ENCODE measurements around the gene LGR4. TPM values are rescaled to one million over a fixed set of nuclear protein-coding genes. Genes with fewer than 3 reads are reported as not detected.
"Not testable (repeated sequence)": the region's sequence is repeated elsewhere in the genome, so short reads cannot be mapped to it uniquely, and the experiment has no call there.

Gene LGR4
- total RNA-seq, 5 donors from 2014 or later (not counting 1 experiment from before 2014, with no cell fraction given) = 0.68 to 2.4 (median 1.2) TPM

GRCh38 chr11:27350511-27350910, 122.1 kb downstream of the LGR4 start:
- H3K27me3 Mint-ChIP-seq = no peaks in the 10 kb centered on the region

GRCh38 chr11:27349919-27350318, 122.7 kb downstream of the LGR4 start:
- H3K9me3 Mint-ChIP-seq = no peaks in the 10 kb centered on the region
- Histone ChIP-seq H3K36me3 (ENCODE audit: control insufficient read depth in 2 of 2, extremely low read depth in 1 of 2, insufficient read depth in 1 of 2, low read length in 1 of 2) (no peaks in the 10 kb centered on the region), H3K4me3 (ENCODE audit: control insufficient read depth in 1 of 2, extremely low read depth in 1 of 2, low read length in 1 of 2) (no peak overlapping the region), H3K4me1 (ENCODE audit: control insufficient read depth in 1 of 2, extremely low read depth in 1 of 2, insufficient read depth in 2 of 2, low read length in 2 of 2) (no peaks in the 10 kb centered on the region), H3K27me3 (replicated peaks in 1 of 2; ENCODE audit: control insufficient read depth in 2 of 2, extremely low read depth in 1 of 2, insufficient read depth in 2 of 2, low read length in 1 of 2) (no peaks in the 10 kb centered on the region), H3K27ac (ENCODE audit: low read length) (no peak overlapping the region), H3K9me3 (no peaks in the 10 kb centered on the region)
- no peak overlapping the region for H3K4me3 Mint-ChIP-seq
- H3K27ac Mint-ChIP-seq = no peak overlapping the region
- peaks cover 17% of the 10 kb centered on the region for H3K36me3 Mint-ChIP-seq
- ATAC-seq (replicated peaks in 1 of 4) = no peak
- H3K4me1 Mint-ChIP-seq = no peaks in the 10 kb centered on the region
- 93% methylated on average over 2 of the region's 2 CpGs for WGBS (ENCODE audit: insufficient coverage)
- POLR2A ChIA-PET = no interaction called here
- CTCF ChIA-PET = no interaction called here
- no peak for DNase-seq
- no peaks in the 10 kb centered on the region for H3K27me3 Mint-ChIP-seq

More at GRCh38 chr11:27350511-27350910, 122.1 kb downstream of the LGR4 start:
- Histone ChIP-seq H3K27me3 (replicated peaks in 1 of 2; ENCODE audit: control insufficient read depth in 2 of 2, extremely low read depth in 1 of 2, insufficient read depth in 2 of 2, low read length in 1 of 2) (no peaks in the 10 kb centered on the region), H3K9me3 (no peaks in the 10 kb centered on the region), H3K36me3 (ENCODE audit: control insufficient read depth in 2 of 2, extremely low read depth in 1 of 2, insufficient read depth in 1 of 2, low read length in 1 of 2) (no peaks in the 10 kb centered on the region), H3K4me3 (ENCODE audit: control insufficient read depth in 1 of 2, extremely low read depth in 1 of 2, low read length in 1 of 2) (no peak overlapping the region), H3K4me1 (ENCODE audit: control insufficient read depth in 1 of 2, extremely low read depth in 1 of 2, insufficient read depth in 2 of 2, low read length in 2 of 2) (no peaks in the 10 kb centered on the region), H3K27ac (ENCODE audit: low read length) (no peak overlapping the region)
- Mint-ChIP-seq H3K27ac (no peak overlapping the region), H3K9me3 (no peaks in the 10 kb centered on the region), H3K4me1 (no peaks in the 10 kb centered on the region), H3K36me3 (peaks cover 17% of the 10 kb centered on the region), H3K4me3 (no peak overlapping the region)
- no peak for ATAC-seq (replicated peaks in 1 of 4)
- DNase-seq = no peak
- POLR2A ChIA-PET = no interaction called here
- CTCF ChIA-PET = no interaction called here

- H3K4me3 ChIP-seq (ENCODE audit: control insufficient read depth in 1 of 2, extremely low read depth in 1 of 2, low read length in 1 of 2) = no peak overlapping the region
- H3K4me1 Mint-ChIP-seq = no peaks in the 10 kb centered on the region
- WGBS (ENCODE audit: insufficient coverage) = no CpG with 5 or more reads among the region's 3 CpGs
- ATAC-seq (replicated peaks in 1 of 4) = no peak
- POLR2A ChIA-PET = no interaction called here
- H3K36me3 Mint-ChIP-seq = peaks cover 20% of the 10 kb centered on the region
- H3K27me3 Mint-ChIP-seq = no peaks in the 10 kb centered on the region
- no peaks in the 10 kb centered on the region for H3K27me3 ChIP-seq (replicated peaks in 1 of 2; ENCODE audit: control insufficient read depth in 2 of 2, extremely low read depth in 1 of 2, insufficient read depth in 2 of 2, low read length in 1 of 2)
- H3K36me3 ChIP-seq (ENCODE audit: control insufficient read depth in 2 of 2, extremely low read depth in 1 of 2, insufficient read depth in 1 of 2, low read length in 1 of 2) = no peaks in the 10 kb centered on the region
- H3K9me3 Mint-ChIP-seq = no peaks in the 10 kb centered on the region
- H3K27ac ChIP-seq (ENCODE audit: low read length) = no peak overlapping the region
- no peak overlapping the region for H3K4me3 Mint-ChIP-seq
- CTCF ChIA-PET = no interaction called here
- H3K4me1 ChIP-seq (ENCODE audit: control insufficient read depth in 1 of 2, extremely low read depth in 1 of 2, insufficient read depth in 2 of 2, low read length in 2 of 2) = no peaks in the 10 kb centered on the region
- no peak overlapping the region for H3K27ac Mint-ChIP-seq
- H3K9me3 ChIP-seq = no peaks in the 10 kb centered on the region
- DNase-seq = no peak
Measured at GRCh38 chr11:27348340-27348873, 124.2 kb downstream of the LGR4 start.

- POLR2A ChIA-PET = interaction anchor here in 1 of 2 donors (0.5 kb wide), 1 partner anchor 103 kb away, joined by 5 read pairs; no protein-coding TSS in a partner anchor
- no peaks in the 10 kb centered on the region for H3K36me3 ChIP-seq (ENCODE audit: control insufficient read depth in 2 of 2, extremely low read depth in 1 of 2, insufficient read depth in 1 of 2, low read length in 1 of 2)
- ATAC-seq (replicated peaks in 1 of 4) = no peak
- H3K27me3 ChIP-seq (replicated peaks in 1 of 2; ENCODE audit: control insufficient read depth in 2 of 2, extremely low read depth in 1 of 2, insufficient read depth in 2 of 2, low read length in 1 of 2) = no peaks in the 10 kb centered on the region
- CTCF ChIA-PET = no interaction called here
- no peak for DNase-seq
- no peaks in the 10 kb centered on the region for H3K9me3 ChIP-seq
- WGBS (ENCODE audit: insufficient coverage) = 80% methylated on average over 1 of the region's 5 CpGs
- Mint-ChIP-seq H3K27me3 (no peaks in the 10 kb centered on the region), H3K9me3 (no peaks in the 10 kb centered on the region), H3K4me3 (no peak overlapping the region), H3K36me3 (peaks cover 24% of the 10 kb centered on the region), H3K27ac (no peak overlapping the region), H3K4me1 (no peaks in the 10 kb centered on the region)
- no peak overlapping the region for H3K4me3 ChIP-seq (ENCODE audit: control insufficient read depth in 1 of 2, extremely low read depth in 1 of 2, low read length in 1 of 2)
- H3K4me1 ChIP-seq (ENCODE audit: control insufficient read depth in 1 of 2, extremely low read depth in 1 of 2, insufficient read depth in 2 of 2, low read length in 2 of 2) = no peaks in the 10 kb centered on the region
- H3K27ac ChIP-seq (ENCODE audit: low read length) = no peak overlapping the region
Measured at GRCh38 chr11:27347359-27348339, 124.9 kb downstream of the LGR4 start.

GRCh38 chr11:27339941-27340340, 132.6 kb downstream of the LGR4 start:
- Mint-ChIP-seq H3K4me1 (no peaks in the 10 kb centered on the region), H3K36me3 (peaks cover 23% of the 10 kb centered on the region), H3K4me3 (no peak overlapping the region), H3K27me3 (no peaks in the 10 kb centered on the region), H3K27ac (no peak overlapping the region), H3K9me3 (no peaks in the 10 kb centered on the region)
- ChIA-PET CTCF (no interaction called here), POLR2A (no interaction called here)
- no peaks in the 10 kb centered on the region for H3K27me3 ChIP-seq (replicated peaks in 1 of 2; ENCODE audit: control insufficient read depth in 2 of 2, extremely low read depth in 1 of 2, insufficient read depth in 2 of 2, low read length in 1 of 2)
- H3K4me3 ChIP-seq (ENCODE audit: control insufficient read depth in 1 of 2, extremely low read depth in 1 of 2, low read length in 1 of 2) = no peak overlapping the region
- no peaks in the 10 kb centered on the region for H3K36me3 ChIP-seq (ENCODE audit: control insufficient read depth in 2 of 2, extremely low read depth in 1 of 2, insufficient read depth in 1 of 2, low read length in 1 of 2)
- H3K27ac ChIP-seq (ENCODE audit: low read length) = no peak overlapping the region
- WGBS (ENCODE audit: insufficient coverage) = no CpG with 5 or more reads among the region's 3 CpGs
- no peaks in the 10 kb centered on the region for H3K4me1 ChIP-seq (ENCODE audit: control insufficient read depth in 1 of 2, extremely low read depth in 1 of 2, insufficient read depth in 2 of 2, low read length in 2 of 2)
- DNase-seq (no peak), ATAC-seq (replicated peaks in 1 of 4) (no peak)
- no peaks in the 10 kb centered on the region for H3K9me3 ChIP-seq

GRCh38 chr11:27334764-27335163, 137.8 kb downstream of the LGR4 start:
- H3K36me3 ChIP-seq (ENCODE audit: control insufficient read depth in 2 of 2, extremely low read depth in 1 of 2, insufficient read depth in 1 of 2, low read length in 1 of 2); H3K9me3 ChIP-seq; H3K4me1 ChIP-seq (ENCODE audit: control insufficient read depth in 1 of 2, extremely low read depth in 1 of 2, insufficient read depth in 2 of 2, low read length in 2 of 2); H3K4me3 Mint-ChIP-seq; H3K9me3 Mint-ChIP-seq; H3K27me3 Mint-ChIP-seq; DNase-seq; ATAC-seq (replicated peaks in 1 of 4); H3K27me3 ChIP-seq (replicated peaks in 1 of 2; ENCODE audit: control insufficient read depth in 2 of 2, extremely low read depth in 1 of 2, insufficient read depth in 2 of 2, low read length in 1 of 2); H3K27ac ChIP-seq (ENCODE audit: low read length); H3K27ac Mint-ChIP-seq; H3K4me3 ChIP-seq (ENCODE audit: control insufficient read depth in 1 of 2, extremely low read depth in 1 of 2, low read length in 1 of 2); POLR2A ChIA-PET; H3K4me1 Mint-ChIP-seq: not testable (repeated sequence)
- H3K36me3 Mint-ChIP-seq = peaks cover 16% of the 10 kb centered on the region
- CTCF ChIA-PET = interaction anchor here in 1 of 2 donors (0.7 kb wide), 1 partner anchor 91 kb away, joined by 3 read pairs; no protein-coding TSS in a partner anchor
- 100% methylated on average over 2 of the region's 4 CpGs for WGBS (ENCODE audit: insufficient coverage)
